HG03064 (cell line): Measurements from ENCODE around the gene GARIN5B.

Experiments used
- ATAC-seq: cut with Tn5 transposase; IDR thresholded peaks from one replicate; pipeline ENCODE4 v1.9.1; 2021; ENCODE audit warnings: low read depth; ENCODE audit not compliant: unreplicated experiment

The GARIN5B gene

DNA sequence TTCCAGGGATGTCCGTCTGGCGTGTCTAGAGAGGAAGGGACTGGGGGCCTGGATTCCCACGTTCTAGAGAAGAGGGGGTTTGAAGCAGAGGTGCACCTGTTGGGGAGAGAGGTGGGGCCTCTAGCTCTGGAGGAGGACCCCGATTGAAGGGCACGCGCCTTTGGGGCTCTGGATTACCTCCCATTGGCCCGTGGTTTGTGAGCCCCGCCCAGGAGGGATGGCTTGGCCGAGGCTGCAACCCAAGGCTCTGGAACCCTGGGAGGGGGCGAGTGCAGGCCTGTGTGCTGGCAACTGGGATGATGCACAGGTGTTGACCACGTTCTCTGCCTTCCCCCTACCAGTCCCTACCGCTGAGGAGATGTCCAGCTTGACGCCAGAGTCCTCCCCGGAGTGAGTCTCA lies 58.1 kb downstream of the GARIN5B start:
- ATAC-seq, result no peak
